Fibroblast of upper back skin (primary cell): ENCODE data around the gene LAMC2.
"Not testable (repeated sequence)": the region's sequence is repeated elsewhere in the genome, so short reads cannot be mapped to it uniquely, and the experiment has no call there.

Source experiments
- DNase-seq: peaks from one replicate; pipeline ENCODE4 v3.0.0-alpha.2; 2013

LAMC2 gene

GRCh38 chr1:183239220-183239742 is 53.2 kb downstream of the LAMC2 start:
- no peak for DNase-seq

GRCh38 chr1:183239793-183240525 is 53.9 kb downstream of the LAMC2 start:
- DNase-seq: no peak

- DNase-seq: no peak
These were observed 54.4 kb downstream of the LAMC2 start for GRCh38 chr1:183240526-183240825.

DNA sequence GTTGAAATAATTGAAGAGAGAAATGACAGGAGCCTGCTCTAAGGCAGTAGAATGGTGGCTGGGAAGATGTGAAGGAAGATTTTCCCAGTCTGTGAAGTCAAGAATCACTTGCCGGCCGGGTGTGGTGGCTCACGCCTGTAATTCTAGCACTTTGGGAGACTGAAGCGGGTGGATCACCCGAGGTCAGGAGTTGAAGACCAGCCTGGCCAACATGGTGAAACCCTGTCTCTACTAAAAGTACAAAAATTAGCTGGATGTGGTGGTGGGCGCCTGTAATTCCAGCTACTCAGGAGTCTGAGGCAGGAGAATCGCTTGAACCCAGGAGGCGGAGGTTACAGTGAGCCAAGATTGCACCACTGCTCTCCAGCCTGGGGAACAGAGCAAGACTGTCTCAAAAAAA is 54.8 kb downstream of the LAMC2 start:
- DNase-seq: not testable (repeated sequence)

DNA sequence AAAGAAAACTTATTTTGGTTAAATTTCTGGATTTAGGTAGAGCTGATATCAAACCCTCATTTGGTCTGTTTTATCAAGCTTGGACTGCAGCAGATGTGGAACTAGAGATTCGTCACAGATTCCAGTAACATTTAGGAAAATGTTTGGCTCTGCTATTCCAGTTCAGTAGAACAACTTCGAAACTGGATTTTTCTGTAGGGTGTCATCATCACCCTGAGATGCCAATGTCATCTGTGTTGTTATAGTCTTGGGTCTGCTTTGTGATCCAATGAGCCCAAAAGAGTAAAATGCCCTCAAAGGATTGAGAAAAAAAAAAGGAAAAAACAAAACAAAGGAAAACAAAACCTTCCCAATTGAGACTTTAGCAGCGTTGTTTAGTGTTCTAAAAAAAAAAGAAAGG is 55.4 kb downstream of the LAMC2 start:
- peak; percentile 32 for DNase-seq

- DNase-seq: no peak
These were observed 56.5 kb downstream of the LAMC2 start for GRCh38 chr1:183242556-183242955.

DNA sequence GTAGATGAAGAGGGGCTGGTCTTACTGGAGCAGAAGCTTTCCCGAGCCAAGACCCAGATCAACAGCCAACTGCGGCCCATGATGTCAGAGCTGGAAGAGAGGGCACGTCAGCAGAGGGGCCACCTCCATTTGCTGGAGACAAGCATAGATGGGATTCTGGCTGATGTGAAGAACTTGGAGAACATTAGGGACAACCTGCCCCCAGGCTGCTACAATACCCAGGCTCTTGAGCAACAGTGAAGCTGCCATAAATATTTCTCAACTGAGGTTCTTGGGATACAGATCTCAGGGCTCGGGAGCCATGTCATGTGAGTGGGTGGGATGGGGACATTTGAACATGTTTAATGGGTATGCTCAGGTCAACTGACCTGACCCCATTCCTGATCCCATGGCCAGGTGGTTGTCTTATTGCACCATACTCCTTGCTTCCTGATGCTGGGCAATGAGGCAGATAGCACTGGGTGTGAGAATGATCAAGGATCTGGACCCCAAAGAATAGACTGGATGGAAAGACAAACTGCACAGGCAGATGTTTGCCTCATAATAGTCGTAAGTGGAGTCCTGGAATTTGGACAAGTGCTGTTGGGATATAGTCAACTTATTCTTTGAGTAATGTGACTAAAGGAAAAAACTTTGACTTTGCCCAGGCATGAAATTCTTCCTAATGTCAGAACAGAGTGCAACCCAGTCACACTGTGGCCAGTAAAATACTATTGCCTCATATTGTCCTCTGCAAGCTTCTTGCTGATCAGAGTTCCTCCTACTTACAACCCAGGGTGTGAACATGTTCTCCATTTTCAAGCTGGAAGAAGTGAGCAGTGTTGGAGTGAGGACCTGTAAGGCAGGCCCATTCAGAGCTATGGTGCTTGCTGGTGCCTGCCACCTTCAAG is 57.3 kb downstream of the LAMC2 start:
- DNase-seq: no peak

- DNase-seq: peak; percentile 93
These were observed 58.4 kb downstream of the LAMC2 start for GRCh38 chr1:183244466-183244865.

DNA sequence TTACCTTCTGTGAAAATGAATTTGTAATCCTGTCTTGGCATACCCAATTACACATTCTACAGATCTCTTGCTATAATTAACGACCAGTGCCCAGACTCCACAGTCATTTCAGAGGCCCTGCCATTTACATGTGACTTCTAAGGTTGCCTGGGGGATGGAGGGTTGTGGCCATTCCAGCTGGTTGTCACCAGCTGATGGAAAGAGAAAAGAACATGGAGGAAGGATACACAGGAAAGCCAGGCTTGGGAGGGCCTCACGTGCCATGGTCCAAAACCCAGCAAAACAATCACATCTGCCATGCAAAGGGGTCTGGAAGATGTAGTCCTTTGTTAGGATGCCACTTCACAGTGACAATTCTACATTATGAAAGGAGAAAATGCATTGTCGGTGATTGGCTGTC is 59.3 kb downstream of the LAMC2 start:
- DNase-seq: no peak

- no peak for DNase-seq
These were observed 60.4 kb downstream of the LAMC2 start for GRCh38 chr1:183246436-183246835.

GRCh38 chr1:183247066-183247465 is 61.0 kb downstream of the LAMC2 start:
- DNase-seq: no peak

DNA sequence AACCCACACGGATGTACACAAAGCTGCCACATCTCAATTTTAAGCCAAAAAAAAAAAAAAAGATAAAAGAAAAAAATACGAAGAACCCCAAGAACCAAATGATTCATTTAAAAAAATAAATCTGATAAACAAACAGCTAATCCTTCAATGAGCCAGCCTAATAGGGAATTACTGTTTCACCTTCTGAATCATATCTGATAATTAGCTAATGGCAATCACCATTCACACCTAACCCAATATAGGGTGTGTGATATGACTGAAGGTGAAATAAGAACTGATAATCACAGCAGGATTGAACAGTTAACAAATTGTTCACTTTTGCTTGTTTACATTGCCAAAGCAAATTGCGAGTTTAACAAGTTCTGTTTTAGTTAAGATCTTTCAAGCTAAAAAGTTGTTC is 61.4 kb downstream of the LAMC2 start:
- no peak for DNase-seq

- DNase-seq: no peak
These were observed 61.9 kb downstream of the LAMC2 start for GRCh38 chr1:183247931-183248330.

DNA sequence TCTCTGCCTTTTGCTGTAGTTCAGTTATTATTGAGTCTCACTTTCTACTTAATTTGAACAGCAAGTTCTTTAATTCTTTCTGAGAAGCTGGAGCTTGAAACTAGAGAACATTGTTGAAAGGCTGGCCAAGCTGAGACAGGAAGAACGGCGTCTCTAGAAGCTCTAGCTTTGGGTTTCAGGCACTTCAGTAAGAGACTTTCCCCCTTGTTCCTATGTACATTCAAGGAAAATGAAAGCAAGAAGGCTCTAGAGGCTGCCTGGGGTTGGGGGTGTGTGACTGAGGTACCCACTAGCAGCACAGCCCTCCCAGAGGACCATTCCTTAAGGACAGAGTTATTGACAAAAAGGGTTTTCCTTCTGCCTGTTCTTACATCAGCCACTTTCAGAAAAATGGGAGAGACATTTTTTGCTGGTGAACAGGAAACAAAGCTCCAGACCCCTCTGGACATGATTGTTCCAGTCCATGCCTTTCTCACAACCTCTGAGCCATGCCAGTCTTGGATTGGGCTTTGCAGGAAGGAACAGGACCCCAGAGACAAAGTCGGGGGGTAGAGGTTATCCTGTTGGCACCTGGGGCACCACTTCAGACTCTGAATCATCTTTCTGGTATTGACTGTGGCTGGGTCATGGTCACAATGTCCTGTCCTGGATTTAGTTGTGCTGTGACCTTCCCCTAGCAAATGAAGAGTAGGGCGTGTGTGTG is 63.1 kb downstream of the LAMC2 start:
- no peak for DNase-seq

GRCh38 chr1:183249941-183250452 is 63.9 kb downstream of the LAMC2 start:
- no peak for DNase-seq

DNA sequence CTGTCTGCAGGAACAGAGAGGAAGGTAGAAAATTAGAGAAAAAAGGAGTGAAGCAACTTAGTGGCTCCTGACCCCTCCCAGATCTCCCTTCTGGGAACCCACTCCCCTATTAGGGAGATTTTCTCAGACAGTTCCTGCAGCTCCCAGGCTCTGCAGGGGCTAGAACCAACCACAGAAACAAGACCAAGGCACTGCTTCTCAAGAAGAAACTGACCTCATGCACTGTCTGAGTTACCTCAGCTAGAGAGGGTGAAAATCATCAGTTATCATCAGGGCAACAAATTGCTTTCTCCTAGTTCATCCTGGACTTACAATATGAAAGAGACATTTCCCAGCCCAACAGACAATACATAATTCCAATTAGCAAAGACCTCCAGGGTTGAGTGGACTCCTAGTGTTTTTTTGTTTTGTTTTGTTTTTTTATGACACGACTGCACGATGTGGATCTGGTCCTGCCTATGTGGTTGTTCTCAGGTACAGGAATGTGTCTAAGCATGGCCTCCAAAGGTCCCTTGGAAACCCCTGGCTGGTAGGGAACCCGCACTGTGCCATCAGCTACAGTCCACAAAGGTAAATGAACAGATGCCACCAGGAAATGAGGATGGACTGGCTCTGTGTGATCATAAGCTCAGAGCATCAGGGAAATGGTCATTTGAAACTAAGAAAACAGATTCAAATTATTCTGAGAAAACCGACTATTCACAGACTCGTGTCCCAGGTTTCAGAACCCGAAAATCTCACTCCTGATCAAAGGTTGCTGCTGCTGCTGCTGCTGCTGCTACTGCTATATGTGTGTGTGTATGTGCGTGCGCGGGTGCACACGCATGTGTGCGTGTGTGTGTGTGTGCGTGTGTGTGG is 65.3 kb downstream of the LAMC2 start:
- DNase-seq: no peak

GRCh38 chr1:183251959-183252450 is 65.9 kb downstream of the LAMC2 start:
- no peak for DNase-seq

DNA sequence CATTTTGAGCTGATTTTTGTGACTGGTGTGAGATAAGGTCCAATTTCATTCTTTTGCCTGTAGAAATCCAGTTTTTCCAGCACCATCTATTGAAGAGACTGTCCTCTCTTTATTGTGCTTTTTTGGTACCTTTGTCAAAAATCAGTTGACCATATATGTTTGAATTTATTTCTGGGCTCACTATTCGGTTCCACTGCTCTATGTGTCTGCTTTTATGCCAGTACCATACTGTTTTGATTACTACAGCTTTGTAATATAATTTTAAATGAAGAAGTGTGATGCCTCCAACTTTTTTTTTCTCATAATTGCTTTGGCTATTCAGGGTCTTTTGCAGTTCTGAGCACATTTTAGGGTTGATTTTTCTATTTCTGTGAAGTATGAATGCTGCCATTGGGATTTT is 69.0 kb downstream of the LAMC2 start:
- DNase-seq: no peak

DNA sequence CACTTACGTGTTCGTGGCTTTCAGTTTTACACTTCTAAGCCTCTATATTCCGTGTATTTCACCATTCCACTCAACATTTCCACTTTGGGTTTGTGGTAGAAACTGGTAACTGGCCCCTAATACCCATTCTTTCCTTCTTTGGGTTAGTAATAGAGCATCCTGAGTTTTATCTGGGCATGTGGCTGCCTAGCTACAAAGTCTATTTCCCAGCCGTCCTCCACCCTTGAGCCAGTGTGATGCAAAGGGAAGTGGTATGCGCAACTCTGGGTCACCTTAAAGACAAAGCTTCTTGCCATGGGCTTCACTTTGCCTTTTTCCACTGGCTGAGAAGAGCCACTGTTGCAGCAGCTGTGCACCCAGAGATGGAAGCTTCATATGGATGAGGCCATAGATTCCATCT is 73.9 kb downstream of the LAMC2 start:
- no peak for DNase-seq

DNA sequence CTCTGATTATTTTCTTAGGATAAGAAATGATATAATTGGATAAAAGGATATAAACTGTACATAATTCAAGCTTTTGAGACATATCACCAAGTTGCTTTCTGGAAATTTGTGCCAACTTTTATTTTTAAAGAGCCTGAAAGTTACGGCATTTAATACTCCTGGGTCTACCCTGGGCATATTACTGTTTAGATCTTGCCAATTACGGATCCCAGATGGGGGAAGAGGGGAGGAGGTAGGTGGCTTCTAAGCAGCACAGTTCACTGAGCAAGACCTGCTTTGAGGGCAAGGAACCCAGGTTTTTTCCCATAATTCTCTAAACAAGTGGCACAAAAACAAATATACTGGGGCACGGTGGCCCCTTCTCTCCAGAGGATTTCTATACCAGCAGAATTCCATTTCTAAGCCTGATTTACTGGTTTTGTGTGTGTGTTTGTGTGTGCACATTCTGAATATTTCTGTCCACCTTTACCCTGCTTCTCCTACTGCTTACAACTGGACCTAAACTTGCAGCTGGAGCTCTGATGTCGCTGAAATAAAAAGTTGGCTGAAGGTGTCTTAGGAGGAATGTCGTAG is 76.7 kb downstream of the LAMC2 start:
- DNase-seq: no peak

- DNase-seq: no peak
These were observed 78.0 kb downstream of the LAMC2 start for GRCh38 chr1:183263886-183264602.
